ENCODE data around the gene LATS2.
"Not testable (repeated sequence)": the region's sequence is repeated elsewhere in the genome, so short reads cannot be mapped to it uniquely, and the experiment has no call there.

LATS2 gene

DNA sequence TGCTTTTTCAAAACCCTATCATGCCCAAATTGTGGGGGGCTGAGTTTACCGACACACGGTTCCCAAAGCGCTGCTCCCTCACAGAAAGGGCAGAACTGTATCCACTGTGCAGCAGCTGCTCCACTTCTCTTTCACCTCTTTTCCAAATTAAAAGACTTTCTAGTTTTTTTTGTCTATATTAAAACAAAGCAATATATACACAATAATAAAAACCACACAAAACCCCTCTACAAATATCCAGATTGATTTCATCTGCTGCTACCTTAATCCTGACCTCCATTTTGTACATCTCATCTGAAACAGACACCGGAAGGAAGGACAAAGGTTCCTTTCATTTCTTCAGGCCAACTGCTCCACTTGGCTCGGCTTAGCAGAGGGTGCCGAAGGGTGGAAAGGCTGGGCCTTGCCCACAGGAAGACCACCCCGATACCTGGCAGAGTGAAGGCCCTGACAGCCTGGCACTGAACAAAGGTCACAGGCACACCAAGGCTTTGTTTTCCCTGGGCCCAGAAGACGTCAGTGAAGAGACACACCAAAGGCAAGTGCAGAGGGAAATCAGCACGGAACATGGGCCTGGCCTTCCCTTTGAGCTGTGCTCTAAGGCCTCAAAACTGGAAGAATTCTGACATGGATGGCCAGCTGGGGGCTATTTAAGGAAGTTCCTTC, 71.6 kb downstream of the LATS2 start:
- DNase-seq: no peak

DNA sequence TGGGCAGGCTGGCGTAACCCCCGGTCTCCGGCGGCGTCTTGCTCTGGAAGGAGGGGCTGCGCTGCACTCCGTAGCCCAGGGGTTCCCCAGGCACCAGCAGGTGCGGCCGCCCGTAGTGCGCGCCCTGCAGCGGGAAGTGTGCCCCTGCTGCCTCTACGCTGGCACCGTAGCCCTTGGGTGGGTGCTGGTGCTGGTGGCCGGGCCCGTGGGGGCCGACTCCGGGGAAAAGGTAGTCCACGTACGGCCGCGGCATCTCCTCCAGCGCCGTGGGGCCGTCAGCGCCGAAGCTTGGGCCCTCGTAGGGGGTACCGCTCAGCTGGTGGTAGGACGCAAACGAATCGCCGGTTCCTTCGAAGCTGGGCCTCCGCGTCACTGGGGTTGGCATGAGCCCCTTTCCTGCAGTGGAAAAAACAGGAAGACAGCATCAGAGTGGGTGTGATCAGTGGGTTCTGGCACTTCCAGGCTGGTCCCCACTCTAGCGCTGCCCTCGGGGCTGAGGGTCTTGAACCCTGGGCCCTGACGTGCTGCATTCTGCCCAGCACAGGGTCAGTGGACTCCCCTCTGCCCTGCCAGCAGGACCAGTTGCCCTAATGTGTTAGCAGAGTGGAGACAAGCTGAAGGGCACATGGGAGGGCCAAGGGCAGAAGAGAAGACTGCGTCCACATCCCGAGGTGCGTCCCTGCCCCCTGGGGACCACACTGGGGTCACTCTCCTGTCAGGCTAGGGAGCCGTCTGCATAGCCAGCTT, 72.3 kb downstream of the LATS2 start:
- no peak for DNase-seq

DNA sequence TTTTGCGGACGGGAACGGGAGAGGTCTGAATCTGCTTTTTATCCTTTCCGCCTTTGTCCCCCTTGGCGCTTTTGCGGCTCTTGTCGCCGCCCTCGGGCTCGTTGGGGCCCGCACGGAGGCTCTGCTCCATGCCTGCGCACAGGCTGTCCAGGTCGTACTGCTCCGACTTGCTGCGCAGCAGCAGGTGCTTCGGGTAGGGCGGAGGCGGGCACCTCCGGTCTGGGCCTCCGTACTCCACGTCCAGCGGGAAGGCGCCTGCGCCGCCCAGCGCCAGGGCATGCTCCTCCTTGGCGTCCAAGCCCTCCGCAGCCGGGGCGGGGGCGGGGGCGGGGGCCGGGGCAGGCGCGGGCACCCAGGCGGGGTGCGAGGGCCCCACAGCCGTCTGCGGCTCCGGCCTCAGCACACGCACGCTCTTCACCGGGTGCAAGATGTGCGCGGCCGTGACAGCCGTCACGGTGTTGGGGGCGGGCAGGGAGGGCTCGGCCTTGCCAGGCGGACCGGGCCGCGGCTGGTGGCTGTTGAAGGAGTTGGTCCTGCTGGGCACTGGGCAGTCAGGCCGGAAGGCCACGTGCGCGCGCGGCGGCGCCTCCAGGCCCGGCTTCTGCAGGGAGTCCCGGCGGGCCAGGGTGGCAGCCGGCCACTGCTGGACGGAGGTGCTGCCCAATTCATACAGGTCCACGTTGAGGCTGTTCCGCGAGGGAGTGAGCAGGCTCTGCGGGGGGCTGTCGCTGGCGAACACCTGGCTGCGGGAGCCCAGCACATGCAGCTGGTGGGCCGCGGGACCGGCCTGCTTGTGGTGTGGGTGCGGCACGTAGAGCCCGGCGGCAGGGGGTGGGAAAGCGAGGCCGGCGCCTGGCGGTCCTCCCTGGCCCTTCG, 73.1 kb downstream of the LATS2 start:
- no peak for DNase-seq

DNA sequence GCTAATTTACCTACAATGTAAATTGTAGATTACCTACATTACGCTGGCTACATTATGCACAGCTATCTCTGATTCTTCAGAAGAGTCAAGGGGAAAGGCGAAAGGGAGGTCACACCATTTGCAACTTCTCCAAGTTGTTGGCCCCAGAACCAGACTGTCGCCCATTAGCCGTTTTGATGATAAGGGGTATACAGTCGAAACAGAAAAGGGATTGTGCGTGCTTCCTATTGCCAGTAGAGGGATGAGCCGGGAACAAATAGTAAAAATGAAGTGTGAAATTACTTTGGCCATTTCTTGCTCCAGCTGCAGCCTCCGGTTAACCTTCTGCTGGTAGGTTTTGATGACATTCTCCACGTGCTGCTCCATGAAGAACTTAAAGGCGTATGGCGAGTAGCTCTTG, 73.8 kb downstream of the LATS2 start:
- DNase-seq: no peak

DNA sequence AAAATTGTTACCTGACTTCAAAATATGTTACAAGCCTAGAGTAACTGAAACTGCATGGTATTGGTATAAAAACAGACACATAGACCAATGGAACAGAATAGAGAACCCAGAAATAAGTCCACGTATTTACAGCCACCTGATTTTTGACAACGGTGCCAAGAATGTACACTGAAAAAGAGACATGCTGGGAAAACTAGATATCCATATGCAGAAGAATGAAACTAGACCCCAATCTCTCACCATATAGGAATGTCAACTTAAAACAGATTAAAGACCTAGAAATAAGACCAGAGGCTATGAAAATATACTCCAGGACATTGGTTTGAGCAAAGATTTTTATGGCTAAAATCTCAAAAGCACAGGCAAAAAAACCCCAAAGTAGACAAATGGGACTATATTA, 76.5 kb downstream of the LATS2 start:
- DNase-seq: no peak

DNA sequence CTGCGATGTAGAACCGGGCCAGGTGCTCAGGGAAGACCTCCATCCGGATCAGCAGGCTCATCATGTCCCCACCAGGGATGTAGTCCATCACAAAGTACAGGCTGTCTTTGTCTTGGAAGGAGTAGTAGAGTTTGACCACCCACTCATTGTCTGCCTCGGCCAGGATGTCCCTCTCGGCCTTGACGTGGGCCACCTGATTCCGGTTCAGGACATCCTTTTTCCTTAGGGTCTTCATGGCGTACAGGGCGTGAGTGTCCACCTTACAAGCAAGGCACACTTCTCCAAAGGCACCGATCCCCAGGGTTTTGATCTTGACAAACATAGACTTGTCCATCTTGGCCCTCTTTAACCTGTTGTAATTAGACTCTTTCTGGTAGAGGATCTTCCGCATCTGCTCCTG, 78.0 kb downstream of the LATS2 start:
- no peak for DNase-seq

DNA sequence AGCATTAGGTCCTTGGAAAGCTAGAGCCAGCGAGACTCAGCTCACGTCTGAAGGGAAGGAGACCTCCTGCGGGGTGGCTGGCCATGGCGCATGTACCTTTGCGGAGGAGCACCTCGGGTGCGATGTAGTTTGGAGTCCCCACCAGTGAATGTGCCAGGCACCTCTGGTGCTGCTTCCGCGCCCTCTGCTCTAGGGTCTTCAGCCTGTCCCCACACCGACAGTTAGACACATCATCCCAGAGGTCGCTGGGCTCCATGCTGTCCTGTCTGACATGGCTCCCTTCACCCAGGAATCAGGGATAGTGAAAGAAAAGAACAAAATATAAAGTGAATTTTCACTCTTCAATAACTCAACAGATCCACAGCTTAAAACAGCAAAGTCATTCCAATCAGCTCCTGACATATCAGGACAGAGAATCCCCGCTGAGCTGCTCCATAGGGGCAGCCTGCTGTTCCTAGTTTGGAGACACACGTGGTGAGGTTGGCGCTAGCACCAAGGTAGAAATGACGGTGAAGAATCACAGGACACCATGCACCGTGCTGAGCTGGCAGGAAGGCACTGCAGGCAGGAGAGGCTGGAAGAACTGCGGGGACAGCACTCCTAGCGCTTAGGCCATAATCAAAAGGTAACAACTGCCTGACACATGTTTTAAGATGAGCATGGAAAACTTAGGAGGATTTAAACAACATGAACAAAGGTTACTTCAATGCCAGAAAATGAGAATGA, 79.9 kb downstream of the LATS2 start:
- no peak for DNase-seq

DNA sequence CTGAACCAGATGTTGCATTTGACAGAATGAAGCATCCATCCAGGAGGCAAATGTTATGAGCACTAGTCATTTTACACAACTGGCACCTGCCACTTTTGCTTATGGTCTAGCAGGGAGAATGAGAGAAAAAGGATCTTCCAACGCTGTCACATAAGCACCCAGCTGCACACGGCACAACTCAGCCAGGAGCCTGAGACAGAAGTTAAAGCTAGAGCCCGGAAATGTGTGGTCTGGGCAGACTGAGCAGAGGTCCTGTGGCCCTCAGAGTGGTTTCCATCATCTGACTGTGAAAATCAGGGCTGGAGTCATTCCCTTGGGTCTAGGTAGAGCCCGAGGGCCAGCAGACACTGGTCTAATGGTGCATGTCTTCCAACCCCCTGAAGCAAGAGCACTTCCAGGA, 80.5 kb downstream of the LATS2 start:
- DNase-seq: no peak

DNA sequence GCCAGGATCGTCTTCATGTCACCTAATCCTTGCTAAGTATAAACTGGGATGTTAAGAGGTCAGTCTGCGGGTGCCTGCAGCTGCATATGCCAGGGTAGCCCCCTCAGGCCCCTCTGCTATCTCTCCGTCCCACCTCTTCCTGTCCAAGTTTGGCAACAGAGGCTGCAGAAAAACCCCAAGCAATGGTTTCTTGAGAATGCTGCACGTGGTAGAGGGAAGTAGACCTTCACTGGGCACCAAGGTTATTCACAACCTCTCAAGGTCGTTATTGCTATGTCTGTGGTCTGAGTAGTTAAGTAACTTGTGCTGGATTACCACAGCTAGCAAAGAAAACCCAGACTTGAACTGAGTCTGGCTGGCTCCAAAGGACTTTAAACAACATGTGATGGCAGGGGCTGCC, 81.0 kb downstream of the LATS2 start:
- DNase-seq: no peak

DNA sequence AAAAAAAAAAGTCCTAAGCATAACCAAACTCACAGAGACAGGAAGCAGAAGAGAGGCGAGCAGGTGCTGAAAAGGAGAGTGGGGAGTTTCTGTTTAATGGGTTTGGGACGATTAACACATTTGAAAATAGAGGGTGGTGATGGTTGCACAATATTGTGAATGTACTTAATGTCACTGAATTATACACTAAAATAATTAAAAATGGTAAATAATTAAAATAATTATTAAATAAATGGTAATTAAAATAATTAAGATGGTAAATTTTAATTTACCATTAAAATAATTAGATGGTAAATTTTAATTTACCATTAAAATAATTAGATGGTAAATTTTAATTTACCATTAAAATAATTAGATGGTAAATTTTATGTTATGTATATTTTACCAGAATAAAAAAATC, 84.0 kb downstream of the LATS2 start:
- DNase-seq: no peak

DNA sequence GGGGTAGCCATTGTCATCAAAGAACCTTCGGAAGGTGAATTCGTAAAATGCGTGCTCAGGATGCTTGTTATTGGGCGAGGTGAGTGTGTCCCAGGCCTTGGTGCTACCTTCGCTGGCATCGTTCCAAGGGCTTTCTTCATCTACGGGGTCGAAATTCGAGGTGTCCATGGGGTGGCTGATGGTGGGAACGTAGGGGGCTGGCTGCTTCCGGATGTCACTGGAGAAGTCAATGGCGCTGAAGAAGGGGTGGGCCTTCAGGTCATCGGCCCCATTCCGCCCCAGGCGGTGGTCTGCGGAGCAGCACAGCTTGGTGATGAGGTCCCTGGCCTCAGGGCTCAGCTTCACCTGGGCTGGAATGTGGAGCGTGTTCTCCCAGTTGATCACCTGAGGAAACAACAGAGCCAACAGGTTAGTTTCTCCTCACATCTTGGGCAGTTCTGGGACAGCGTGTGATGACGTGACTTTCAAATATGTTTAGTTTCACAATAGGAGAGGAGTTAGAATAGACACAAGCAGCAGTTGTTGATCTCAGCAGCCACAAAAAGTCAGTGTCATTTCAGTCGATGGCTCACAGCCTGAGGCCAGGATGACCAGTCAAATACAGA, 86.3 kb downstream of the LATS2 start:
- no peak for DNase-seq

DNA sequence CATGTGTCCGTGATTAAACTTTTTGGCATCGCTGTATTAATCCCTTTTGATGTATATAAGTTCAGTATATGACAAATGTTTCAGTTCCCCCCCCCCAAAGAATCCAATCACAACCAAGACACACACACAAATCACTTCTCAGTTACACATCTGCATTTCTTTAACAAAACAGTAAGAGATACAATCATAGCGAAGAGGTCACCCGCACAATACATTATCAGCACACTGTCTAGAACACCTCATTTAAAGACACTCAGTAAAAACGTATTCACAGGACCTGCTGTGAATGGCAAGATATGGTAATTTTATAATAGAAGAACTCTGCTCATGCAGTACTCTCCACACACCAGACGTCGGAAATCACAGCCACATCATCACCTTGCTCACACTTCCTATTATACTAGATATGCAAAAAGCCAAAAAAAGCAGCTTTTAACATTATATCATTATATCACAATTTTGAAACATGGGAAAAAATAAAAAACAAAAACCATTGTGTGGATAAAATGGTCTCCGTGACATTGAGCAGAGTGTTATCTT, 87.4 kb downstream of the LATS2 start:
- no peak for DNase-seq

DNA sequence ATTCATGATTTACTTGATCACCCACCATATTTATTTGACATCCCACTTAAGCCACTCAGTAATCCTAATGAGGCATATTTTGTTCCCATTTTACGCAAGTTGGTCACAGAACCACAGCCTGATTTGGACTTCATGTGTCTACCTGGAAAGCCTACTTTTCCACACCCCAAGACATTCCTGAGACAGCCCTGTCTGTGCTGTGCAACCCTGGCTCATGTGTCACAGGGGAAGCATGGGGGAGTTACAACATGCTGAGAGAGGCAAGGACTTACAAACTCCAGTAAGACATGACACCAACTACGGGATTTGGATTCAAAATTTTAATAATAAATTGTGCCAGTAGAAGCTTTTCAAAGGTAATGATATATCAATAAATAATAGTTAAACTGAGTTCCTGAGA, 88.7 kb downstream of the LATS2 start:
- no peak for DNase-seq

DNA sequence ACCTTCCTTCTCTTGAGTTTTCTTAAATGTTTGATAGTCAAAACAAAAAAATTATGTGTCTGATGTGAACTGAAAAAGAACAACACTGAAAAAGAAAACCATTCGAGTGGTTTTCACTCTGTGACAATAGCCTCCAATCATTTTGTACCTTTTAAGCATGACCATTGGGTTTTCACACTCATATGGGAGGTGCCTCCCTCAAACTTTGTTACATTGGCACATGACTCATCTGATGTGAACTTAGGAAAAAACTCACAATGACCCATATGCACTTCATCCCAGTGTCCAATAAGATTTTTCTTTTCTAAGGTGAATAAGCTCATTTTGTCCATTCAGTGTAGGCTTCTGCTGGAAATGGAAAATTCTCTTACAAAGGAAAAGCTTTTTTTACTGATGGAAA, 92.2 kb downstream of the LATS2 start:
- no peak for DNase-seq

DNA sequence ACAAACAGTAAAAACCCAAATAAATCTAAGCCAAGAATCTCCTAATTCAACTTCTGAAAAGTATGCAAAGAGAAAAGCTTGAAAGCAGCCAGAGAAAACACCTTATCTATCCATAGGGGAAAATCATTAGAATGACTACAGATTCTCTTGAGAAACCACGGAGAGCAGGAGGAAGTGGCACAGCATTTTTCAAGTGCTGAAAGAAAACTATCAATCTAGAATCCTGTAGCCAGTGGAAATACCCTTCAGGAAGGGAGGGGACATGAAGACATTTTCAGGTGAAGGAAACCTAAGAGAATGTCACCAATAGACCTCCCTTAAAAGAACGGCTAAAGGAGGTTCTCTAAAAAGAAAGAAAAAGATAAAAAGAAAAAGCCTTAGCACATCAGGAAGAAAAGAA, 92.6 kb downstream of the LATS2 start:
- no peak for DNase-seq

DNA sequence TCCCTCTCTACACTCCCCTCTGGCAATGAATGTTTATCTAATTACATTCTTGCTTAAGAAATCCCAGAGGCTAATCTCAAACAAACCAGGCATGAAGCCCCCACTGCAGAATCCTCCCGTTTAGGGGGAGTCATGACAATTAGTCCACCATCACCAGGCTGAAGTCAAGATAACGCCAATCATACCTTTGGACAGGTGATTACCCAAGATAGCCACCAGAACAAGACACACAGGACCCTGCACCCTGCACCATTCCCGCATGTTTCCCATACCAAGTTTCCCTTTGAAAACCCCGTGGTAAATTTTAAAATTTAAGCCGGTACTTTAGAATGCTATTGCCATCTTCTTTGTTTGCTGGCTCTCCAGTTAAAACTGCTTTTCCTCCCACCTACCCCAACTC, 94.0 kb downstream of the LATS2 start:
- DNase-seq: no peak

DNA sequence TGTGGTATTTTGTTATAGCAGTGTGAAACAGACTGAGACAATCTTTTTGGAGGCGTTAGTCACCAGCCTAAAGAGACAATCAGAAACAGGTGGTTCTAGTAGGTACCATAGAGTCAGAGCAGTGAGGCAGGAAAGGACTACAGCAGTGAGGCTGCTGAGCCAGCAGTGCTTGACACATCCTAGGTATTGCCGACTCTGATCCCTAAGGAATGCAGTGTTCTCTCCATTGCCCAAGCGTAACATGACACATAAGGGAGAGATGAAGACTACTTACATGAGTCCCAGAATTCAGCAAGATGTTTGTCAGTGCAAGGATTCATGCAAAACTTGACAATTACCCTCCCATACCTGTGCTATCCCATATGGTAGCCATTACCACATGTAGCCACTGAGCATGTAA, 96.5 kb downstream of the LATS2 start:
- no peak for DNase-seq

DNA sequence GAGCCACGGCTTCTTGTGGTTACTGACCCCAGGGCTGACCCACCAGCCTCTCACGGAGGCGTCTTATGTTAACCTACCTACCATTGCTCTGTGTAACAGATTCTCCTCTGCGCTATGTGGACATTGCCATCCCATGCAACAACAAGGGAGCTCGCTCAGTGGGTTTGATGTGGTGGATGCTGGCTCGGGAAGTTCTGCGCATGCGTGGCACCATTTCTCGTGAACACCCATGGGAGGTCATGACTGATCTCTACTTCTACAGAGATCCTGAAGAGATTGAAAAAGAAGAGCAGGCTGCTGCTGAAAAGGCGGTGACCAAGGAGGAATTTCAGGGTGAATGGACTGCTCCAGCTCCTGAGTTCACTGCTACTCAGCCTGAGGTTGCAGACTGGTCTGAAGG, 99.7 kb downstream of the LATS2 start:
- DNase-seq: not testable (repeated sequence)

DNA sequence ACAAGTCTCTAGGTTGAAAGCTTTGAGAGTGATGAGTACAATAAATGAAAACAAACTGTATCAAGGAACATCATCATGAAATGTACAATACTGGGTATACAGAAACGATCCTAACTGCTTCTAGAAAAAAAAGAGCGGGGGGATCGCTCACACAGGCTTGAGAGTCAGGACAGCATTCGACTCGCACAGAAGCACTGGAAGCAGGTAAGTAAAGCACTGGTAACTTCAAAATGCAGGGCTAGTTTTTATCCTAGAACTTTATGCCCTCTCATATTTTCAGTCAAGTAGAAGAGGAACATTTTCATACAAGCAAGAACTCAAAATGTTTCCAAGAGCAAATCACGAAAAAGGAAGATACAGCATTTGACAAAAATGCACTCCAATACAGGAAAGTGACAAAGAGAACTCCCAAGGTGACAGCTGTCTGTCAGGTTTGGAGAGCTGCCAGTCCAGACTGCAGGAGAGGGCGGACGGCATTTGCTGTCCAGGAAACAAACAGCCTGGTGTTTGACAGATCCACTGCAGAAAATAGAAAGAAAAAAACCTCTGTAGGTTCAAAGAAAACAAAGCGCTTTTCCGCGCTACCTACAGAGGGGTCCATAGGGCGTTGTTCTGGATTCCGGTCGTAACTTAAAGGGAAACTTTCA, 100.6 kb downstream of the LATS2 start:
- no peak for DNase-seq

DNA sequence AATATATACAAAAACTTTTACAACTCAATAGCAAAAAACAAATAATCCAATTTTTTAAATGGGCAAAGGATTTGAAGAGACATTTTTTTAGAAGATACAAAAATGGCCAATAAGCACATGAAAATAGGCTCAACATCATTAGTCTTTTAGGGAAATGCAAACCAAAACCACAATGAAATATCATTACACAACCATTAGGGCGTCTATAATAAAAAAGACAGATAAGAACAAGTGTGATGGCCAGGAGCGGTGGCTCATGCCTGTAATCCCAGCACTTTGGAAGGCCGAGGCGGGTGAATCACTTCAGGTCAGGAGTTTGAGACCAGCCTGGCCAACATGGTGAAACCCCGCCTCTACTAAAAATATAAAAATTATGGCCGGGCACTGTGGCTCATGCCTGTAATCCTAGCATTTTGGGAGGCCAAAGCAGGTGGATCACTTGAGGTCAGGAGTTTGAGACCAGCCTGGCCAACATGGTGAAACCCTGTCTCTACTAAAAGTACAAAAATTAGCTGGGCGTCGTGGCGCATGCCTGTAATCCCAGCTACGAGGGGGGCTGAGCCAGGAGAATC, 104.3 kb downstream of the LATS2 start:
- DNase-seq: not testable (repeated sequence)

DNA sequence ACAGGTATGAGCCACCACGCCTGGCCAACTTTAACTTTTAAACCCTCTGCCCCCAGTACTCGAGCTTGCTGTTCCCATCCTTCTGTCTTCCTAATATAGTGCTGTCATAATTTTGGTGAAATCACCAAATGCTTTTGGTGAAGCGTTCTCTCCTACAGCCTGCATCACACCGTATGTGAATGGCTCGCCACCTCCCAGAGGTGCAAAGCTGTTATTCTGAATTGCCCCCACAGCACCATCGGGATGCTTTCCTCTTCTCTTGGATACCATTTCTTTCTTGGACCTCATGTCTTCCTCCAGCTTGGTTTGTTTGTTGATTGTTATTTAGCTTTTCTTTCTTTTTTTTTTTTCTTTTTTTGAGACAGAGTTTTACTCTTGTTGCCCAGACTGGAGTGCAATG, 105.9 kb downstream of the LATS2 start:
- no peak for DNase-seq

Data from NCI-H187 (cell line).